Esophagus squamous epithelium (tissue), 4 donors: ENCODE results near the gene RO60.

Experiments used
- CTCF ChIP-seq, 6 experiments: fragments of 450-650 bp in 4 of 6; fragments of 200-600 bp in 2 of 6; sonication (generic) in 2 of 6; IDR thresholded peaks; one replicate each; pipeline ENCODE4 v1.5.1; 2016 to 2019; ENCODE audit warnings: antibody characterized with exemption in 6 of 6, mild to moderate bottlenecking in 4 of 6, moderate library complexity in 4 of 6
- POLR2A ChIP-seq, 4 donors: fragments of 450-650 bp; IDR thresholded peaks; one replicate each; pipeline ENCODE4 v1.6.1; 2017; ENCODE audit warnings: antibody characterized with exemption in 4 of 4, mild to moderate bottlenecking in 4 of 4, moderate library complexity in 3 of 4

- TF ChIP-seq POLR2A (IDR thresholded peaks at IDR 0.05) (no peak), CTCF (IDR thresholded peaks at IDR 0.05) (no peak)
Measured at GRCh38 chr1:193040011-193040410, 19.4 kb upstream of the RO60 start.
